IMR-90 (cell line): ENCODE data around the gene DUS1L. TPM values are rescaled to one million over a fixed set of nuclear protein-coding genes. Genes with fewer than 3 reads are reported as not detected.

Experiments
- polyA plus RNA-seq, 3 experiments: library from polyadenylated mRNA; depleted of rRNA; stranded (reverse); fragments of >200 nt; gene quantifications; 2 replicates each; pipeline ENCODE4 v1.2.3, GENCODE V29; 2012; ENCODE audit warnings: low replicate concordance in 1 of 3
- total RNA-seq: library from RNA; depleted of rRNA; stranded (reverse); fragments of >200 nt; gene quantifications from 2 replicates; pipeline ENCODE4 v1.2.3, GENCODE V29; 2012; rRNA removed

DUS1L gene
- total and polyA plus RNA-seq, 2 of the 4 experiments (the other 2 are of a cell fraction): 29.0 to 76.9 TPM

Other genes with a start within 250 kb of the DUS1L start
- gene MCRIP1, start 232.5 kb downstream of the DUS1L start, total RNA-seq: 56.5 and 58.9 TPM in 2 replicates
- 164 and 196 TPM in 2 replicates for gene MCRIP1, start 232.5 kb downstream of the DUS1L start, polyA plus RNA-seq (2012; rRNA removed)
- gene PPP1R27, start 230.8 kb downstream of the DUS1L start, total RNA-seq: not detected in 2 replicates
- 0.20 and 0.21 TPM in 2 replicates for gene PPP1R27, start 230.8 kb downstream of the DUS1L start, polyA plus RNA-seq (2012; rRNA removed)
- gene P4HB, start 205.3 kb downstream of the DUS1L start, total RNA-seq: 917 and 932 TPM in 2 replicates
- gene P4HB, start 205.3 kb downstream of the DUS1L start, polyA plus RNA-seq (2012; rRNA removed): 530 and 599 TPM in 2 replicates
- gene ARHGDIA, start 194.5 kb downstream of the DUS1L start, total RNA-seq: 62.7 and 77.2 TPM in 2 replicates
- gene ARHGDIA, start 194.5 kb downstream of the DUS1L start, polyA plus RNA-seq (2012; rRNA removed): 324 and 362 TPM in 2 replicates
- gene ALYREF, start 174.2 kb downstream of the DUS1L start, total RNA-seq: 144 and 159 TPM in 2 replicates
- 88.6 and 112 TPM in 2 replicates for gene ALYREF, start 174.2 kb downstream of the DUS1L start, polyA plus RNA-seq (2012; rRNA removed)
- gene ANAPC11, start 174.1 kb downstream of the DUS1L start, total RNA-seq: 183 and 242 TPM in 2 replicates
- gene ANAPC11, start 174.1 kb downstream of the DUS1L start, polyA plus RNA-seq (2012; rRNA removed): 387 and 508 TPM in 2 replicates
- under 0.01 TPM in 1 of 2 replicates, not detected in the other for gene NPB, start 163.6 kb downstream of the DUS1L start, total RNA-seq
- gene NPB, start 163.6 kb downstream of the DUS1L start, polyA plus RNA-seq (2012; rRNA removed): 0.51 and 1.2 TPM in 2 replicates
- 31.9 and 37.3 TPM in 2 replicates for gene PCYT2, start 154.4 kb downstream of the DUS1L start, total RNA-seq
- 38.5 and 43.0 TPM in 2 replicates for gene PCYT2, start 154.4 kb downstream of the DUS1L start, polyA plus RNA-seq (2012; rRNA removed)
- 13.9 and 14.5 TPM in 2 replicates for gene SIRT7, start 147.6 kb downstream of the DUS1L start, total RNA-seq
- gene SIRT7, start 147.6 kb downstream of the DUS1L start, polyA plus RNA-seq (2012; rRNA removed): 19.8 and 20.5 TPM in 2 replicates
- gene MAFG, start 138.1 kb downstream of the DUS1L start, total RNA-seq: 6.1 and 6.4 TPM in 2 replicates
- gene MAFG, start 138.1 kb downstream of the DUS1L start, polyA plus RNA-seq (2012; rRNA removed): 14.3 and 15.4 TPM in 2 replicates
- 95.0 and 115 TPM in 2 replicates for gene PYCR1, start 128.5 kb downstream of the DUS1L start, total RNA-seq
- 177 and 181 TPM in 2 replicates for gene PYCR1, start 128.5 kb downstream of the DUS1L start, polyA plus RNA-seq (2012; rRNA removed)
- gene MYADML2, start 118.6 kb downstream of the DUS1L start, total RNA-seq: not detected in 2 replicates
- gene MYADML2, start 118.6 kb downstream of the DUS1L start, polyA plus RNA-seq (2012; rRNA removed): not detected in 2 replicates
- not detected in 2 replicates for gene NOTUM, start 104.6 kb downstream of the DUS1L start, total RNA-seq
- gene NOTUM, start 104.6 kb downstream of the DUS1L start, polyA plus RNA-seq (2012; rRNA removed): 0.05 and 0.06 TPM in 2 replicates
- 7.2 and 8.3 TPM in 2 replicates for gene ASPSCR1, start 88.2 kb downstream of the DUS1L start, total RNA-seq
- gene ASPSCR1, start 88.2 kb downstream of the DUS1L start, polyA plus RNA-seq (2012; rRNA removed): 17.2 and 26.0 TPM in 2 replicates
- 44.8 and 45.3 TPM in 2 replicates for gene CENPX, start 42.9 kb downstream of the DUS1L start, total RNA-seq
- gene CENPX, start 42.9 kb downstream of the DUS1L start, polyA plus RNA-seq (2012; rRNA removed): 86.8 and 100 TPM in 2 replicates
- 7.2 and 7.8 TPM in 2 replicates for gene LRRC45, start 42.5 kb downstream of the DUS1L start, total RNA-seq
- gene LRRC45, start 42.5 kb downstream of the DUS1L start, polyA plus RNA-seq (2012; rRNA removed): 10.2 and 10.9 TPM in 2 replicates
- gene RAC3, start 34.1 kb downstream of the DUS1L start, total RNA-seq: 5.7 and 7.2 TPM in 2 replicates
- 23.4 and 32.0 TPM in 2 replicates for gene RAC3, start 34.1 kb downstream of the DUS1L start, polyA plus RNA-seq (2012; rRNA removed)
- gene DCXR, start 28.1 kb downstream of the DUS1L start, total RNA-seq: 36.6 and 36.9 TPM in 2 replicates
- gene DCXR, start 28.1 kb downstream of the DUS1L start, polyA plus RNA-seq (2012; rRNA removed): 129 and 139 TPM in 2 replicates
- 6.8 and 8.6 TPM in 2 replicates for gene RFNG, start 14.0 kb downstream of the DUS1L start, total RNA-seq
- 47.3 and 51.1 TPM in 2 replicates for gene RFNG, start 14.0 kb downstream of the DUS1L start, polyA plus RNA-seq (2012; rRNA removed)
- gene GPS1, start 13.9 kb downstream of the DUS1L start, total RNA-seq: 177 and 181 TPM in 2 replicates
- gene GPS1, start 13.9 kb downstream of the DUS1L start, polyA plus RNA-seq (2012; rRNA removed): 157 and 168 TPM in 2 replicates
- 12.4 and 15.3 TPM in 2 replicates for gene FASN, start 32.4 kb upstream of the DUS1L start, total RNA-seq
- 56.0 and 68.5 TPM in 2 replicates for gene FASN, start 32.4 kb upstream of the DUS1L start, polyA plus RNA-seq (2012; rRNA removed)
- gene CCDC57, start 147.0 kb upstream of the DUS1L start, total RNA-seq: 6.9 and 7.3 TPM in 2 replicates
- gene CCDC57, start 147.0 kb upstream of the DUS1L start, polyA plus RNA-seq (2012; rRNA removed): 31.3 and 32.4 TPM in 2 replicates
- 49.1 and 49.7 TPM in 2 replicates for gene SLC16A3, start 163.2 kb upstream of the DUS1L start, total RNA-seq
- 181 and 204 TPM in 2 replicates for gene SLC16A3, start 163.2 kb upstream of the DUS1L start, polyA plus RNA-seq (2012; rRNA removed)
- gene CSNK1D, start 207.9 kb upstream of the DUS1L start, total RNA-seq: 38.3 and 47.1 TPM in 2 replicates
- gene CSNK1D, start 207.9 kb upstream of the DUS1L start, polyA plus RNA-seq (2012; rRNA removed): 144 and 186 TPM in 2 replicates